Glutamatergic neuron (in vitro differentiated cells): ENCODE measurements around the gene EIF5A2. TPM values are rescaled to one million over a fixed set of nuclear protein-coding genes. Genes with fewer than 3 reads are reported as not detected.
"Not testable (repeated sequence)": the region's sequence is repeated elsewhere in the genome, so short reads cannot be mapped to it uniquely, and the experiment has no call there.

Source experiments
- DNase-seq: peaks from one replicate; pipeline ENCODE4 v3.0.0; 2022
- H3K27ac Mint-ChIP-seq: one replicate; pipeline ENCODE4 v1.8.0; 2020; ENCODE audit warnings: mild to moderate bottlenecking, mixed read lengths, inconsistent platforms; ENCODE audit not compliant: unreplicated experiment
- H3K27me3 Mint-ChIP-seq: one replicate; pipeline ENCODE4 v1.8.0; 2020; ENCODE audit warnings: mild to moderate bottlenecking, moderate library complexity, mixed read lengths, inconsistent platforms; ENCODE audit not compliant: unreplicated experiment
- H3K36me3 Mint-ChIP-seq: one replicate; pipeline ENCODE4 v1.8.0; 2020; ENCODE audit warnings: mild to moderate bottlenecking, mixed read lengths, inconsistent platforms; ENCODE audit not compliant: unreplicated experiment
- H3K4me1 Mint-ChIP-seq: one replicate; pipeline ENCODE4 v1.8.0; 2020; ENCODE audit warnings: mild to moderate bottlenecking, low read depth, mixed read lengths, inconsistent platforms; ENCODE audit not compliant: unreplicated experiment
- H3K4me3 Mint-ChIP-seq: one replicate; pipeline ENCODE4 v1.8.0; 2020; ENCODE audit warnings: mild to moderate bottlenecking, mixed read lengths, inconsistent platforms; ENCODE audit not compliant: unreplicated experiment
- H3K9me3 Mint-ChIP-seq: one replicate; pipeline ENCODE4 v1.8.0; 2020; ENCODE audit warnings: mild to moderate bottlenecking, moderate library complexity, mixed read lengths, inconsistent platforms; ENCODE audit not compliant: unreplicated experiment
- total RNA-seq: library from RNA; stranded (reverse); fragmentation: NEBNext Ultra II Directional; extraction: Animal tissue kit (Norgen Biotek cat#: 25700); gene quantifications from one replicate; pipeline ENCODE4 v1.2.1, GENCODE V29; 2021; ENCODE audit not compliant: unreplicated experiment
- TF ChIP-seq, protein P1 (sequence below): fragments of 200-600 bp; sonication (generic); IDR thresholded peaks from one replicate; pipeline ENCODE4 v1.5.0; 2021; ENCODE audit not compliant: partially characterized antibody, unreplicated experiment

The EIF5A2 gene
- total RNA-seq, 1 donor from 2014 or later, result 10.2 TPM

DNA sequence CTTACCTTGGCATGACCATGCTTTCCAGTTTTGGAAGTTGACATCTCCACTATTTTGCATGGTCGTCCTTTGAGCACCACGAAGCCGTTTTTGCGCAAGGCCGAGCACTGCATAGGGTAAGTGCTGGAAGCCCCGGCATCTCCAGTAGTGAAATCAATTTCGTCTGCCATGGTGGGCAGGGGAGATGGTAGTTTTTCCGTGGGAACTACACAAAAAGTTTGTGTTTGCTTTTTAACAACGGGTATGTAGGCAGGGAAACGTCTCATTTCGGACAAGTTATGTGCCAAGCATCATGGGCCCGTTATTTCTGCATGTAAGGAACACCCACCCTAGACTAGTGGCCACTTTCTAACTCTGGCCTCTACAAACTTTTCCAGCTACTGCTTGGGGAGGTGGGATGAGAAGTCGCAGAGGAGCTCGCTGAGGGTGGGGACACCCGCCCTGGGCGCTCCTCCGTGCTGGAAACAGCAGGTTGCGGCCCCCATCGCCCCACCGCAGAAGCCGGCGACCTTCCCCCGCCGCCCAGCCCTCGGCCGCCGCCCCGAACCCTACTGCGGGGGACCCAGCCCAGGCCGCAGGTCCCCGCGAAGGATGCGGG, 701 bp downstream of the EIF5A2 start:
- TF ChIP-seq, protein P1, sequence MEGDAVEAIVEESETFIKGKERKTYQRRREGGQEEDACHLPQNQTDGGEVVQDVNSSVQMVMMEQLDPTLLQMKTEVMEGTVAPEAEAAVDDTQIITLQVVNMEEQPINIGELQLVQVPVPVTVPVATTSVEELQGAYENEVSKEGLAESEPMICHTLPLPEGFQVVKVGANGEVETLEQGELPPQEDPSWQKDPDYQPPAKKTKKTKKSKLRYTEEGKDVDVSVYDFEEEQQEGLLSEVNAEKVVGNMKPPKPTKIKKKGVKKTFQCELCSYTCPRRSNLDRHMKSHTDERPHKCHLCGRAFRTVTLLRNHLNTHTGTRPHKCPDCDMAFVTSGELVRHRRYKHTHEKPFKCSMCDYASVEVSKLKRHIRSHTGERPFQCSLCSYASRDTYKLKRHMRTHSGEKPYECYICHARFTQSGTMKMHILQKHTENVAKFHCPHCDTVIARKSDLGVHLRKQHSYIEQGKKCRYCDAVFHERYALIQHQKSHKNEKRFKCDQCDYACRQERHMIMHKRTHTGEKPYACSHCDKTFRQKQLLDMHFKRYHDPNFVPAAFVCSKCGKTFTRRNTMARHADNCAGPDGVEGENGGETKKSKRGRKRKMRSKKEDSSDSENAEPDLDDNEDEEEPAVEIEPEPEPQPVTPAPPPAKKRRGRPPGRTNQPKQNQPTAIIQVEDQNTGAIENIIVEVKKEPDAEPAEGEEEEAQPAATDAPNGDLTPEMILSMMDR, result no peak
- Mint-ChIP-seq H3K36me3 (peaks cover 8% of the 10 kb centered on the region), H3K9me3 (peaks cover 10% of the 10 kb centered on the region), H3K27me3 (peaks cover 3% of the 10 kb centered on the region), H3K4me1 (no peaks in the 10 kb centered on the region), H3K4me3 (peak overlapping the region; percentile 97), H3K27ac (peak overlapping the region; percentile 28)
- DNase-seq, result peak; percentile 14

DNA sequence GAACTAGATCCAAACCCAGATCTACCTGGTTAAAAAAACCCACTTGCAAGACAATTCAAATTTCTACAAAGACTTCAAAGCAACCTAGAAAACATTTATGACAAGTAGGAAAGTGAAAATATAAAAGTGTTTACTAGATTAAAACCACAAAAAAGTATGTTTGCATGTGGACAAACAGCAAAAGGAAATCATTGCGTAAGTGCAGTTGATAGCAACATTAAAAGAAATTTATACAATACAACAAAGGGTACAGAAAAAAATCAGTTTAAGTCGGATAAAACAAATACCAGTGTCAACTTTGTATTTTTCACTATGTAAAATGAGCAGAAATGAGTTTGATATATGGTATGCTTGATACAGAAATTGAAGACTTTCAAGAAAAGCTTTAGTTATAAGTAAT, 2.6 kb downstream of the EIF5A2 start:
- TF ChIP-seq, protein P1, result no peak
- H3K27me3 Mint-ChIP-seq, result peaks cover 3% of the 10 kb centered on the region

DNA sequence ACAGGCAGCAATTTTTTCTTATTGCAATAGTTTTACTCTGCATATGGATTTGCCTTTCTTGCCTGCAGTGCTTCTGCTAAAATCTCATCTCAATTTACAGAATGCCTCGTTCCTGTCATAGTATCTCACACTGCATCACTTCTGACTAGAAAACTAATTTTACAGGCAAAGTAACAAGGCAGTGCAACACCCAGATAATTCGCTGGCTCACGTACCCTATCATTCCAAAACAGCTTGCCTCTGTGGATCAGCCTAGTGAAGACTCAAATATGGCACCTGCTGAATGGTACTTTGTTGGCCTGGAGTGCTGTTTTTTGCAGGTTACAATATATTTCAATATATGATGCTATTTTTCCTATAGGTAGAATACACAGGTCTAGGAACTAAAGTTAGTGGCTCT, 5.3 kb downstream of the EIF5A2 start:
- no peak overlapping the region for H3K27ac Mint-ChIP-seq
- H3K4me3 Mint-ChIP-seq, result no peak overlapping the region
- no peaks in the 10 kb centered on the region for H3K36me3 Mint-ChIP-seq
- H3K27me3 Mint-ChIP-seq, result no peaks in the 10 kb centered on the region
- peaks cover 2% of the 10 kb centered on the region for H3K9me3 Mint-ChIP-seq
- H3K4me1 Mint-ChIP-seq, result no peaks in the 10 kb centered on the region
- no peak for DNase-seq
- TF ChIP-seq, protein P1, result no peak

More for the DNA sequence above, 2.6 kb downstream of the EIF5A2 start:
- DNase-seq, result no peak
- no peak overlapping the region for H3K27ac Mint-ChIP-seq
- no peak overlapping the region for H3K4me3 Mint-ChIP-seq
- peaks cover 10% of the 10 kb centered on the region for H3K9me3 Mint-ChIP-seq
- peaks cover 4% of the 10 kb centered on the region for H3K36me3 Mint-ChIP-seq
- no peaks in the 10 kb centered on the region for H3K4me1 Mint-ChIP-seq

DNA sequence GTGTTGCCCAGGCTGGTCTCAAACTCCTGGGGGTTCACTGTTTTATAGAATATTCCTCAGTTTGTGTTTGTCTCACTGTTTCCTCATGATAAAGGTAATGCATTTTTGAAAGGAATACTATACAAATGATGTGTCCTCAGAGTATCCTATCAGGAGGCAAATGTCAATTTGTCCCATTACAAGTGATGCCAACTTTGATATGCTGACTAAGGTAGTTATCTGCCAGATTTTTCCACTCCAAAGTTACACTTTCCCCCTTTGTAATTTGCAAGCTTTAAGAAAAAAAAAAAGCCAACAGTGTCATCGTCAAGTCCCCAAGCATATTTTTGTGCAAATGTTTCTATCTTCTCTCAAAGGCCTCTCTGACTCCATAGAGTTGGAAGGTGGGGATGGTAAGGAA, 9.0 kb downstream of the EIF5A2 start:
- H3K27ac Mint-ChIP-seq, result no peak overlapping the region
- no peaks in the 10 kb centered on the region for H3K4me1 Mint-ChIP-seq
- H3K9me3 Mint-ChIP-seq, result peaks cover 1% of the 10 kb centered on the region
- H3K4me3 Mint-ChIP-seq, result no peak overlapping the region
- H3K36me3 Mint-ChIP-seq, result peaks cover 11% of the 10 kb centered on the region
- TF ChIP-seq, protein P1, result no peak
- no peaks in the 10 kb centered on the region for H3K27me3 Mint-ChIP-seq
- DNase-seq, result no peak

DNA sequence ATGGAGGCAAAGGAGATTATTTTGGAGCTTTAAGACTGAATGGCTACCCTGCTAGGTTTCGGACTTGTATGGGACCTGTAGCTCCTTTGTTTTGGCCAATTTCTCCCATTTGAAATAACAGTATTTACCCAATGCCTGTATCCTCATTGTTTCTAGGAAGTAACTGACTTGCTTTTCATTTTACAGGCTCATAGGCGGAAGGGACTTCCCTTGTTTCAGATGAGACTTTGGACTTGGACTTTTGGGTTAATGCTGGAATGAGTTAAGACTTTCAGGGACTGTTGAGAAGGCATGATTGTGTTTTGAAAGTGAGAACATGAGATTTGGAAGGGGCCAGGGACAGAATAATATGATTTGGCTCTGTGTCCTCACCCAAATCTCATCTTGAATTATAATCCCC, 10.5 kb downstream of the EIF5A2 start:
- Mint-ChIP-seq H3K27me3 (no peaks in the 10 kb centered on the region), H3K27ac (no peak overlapping the region), H3K4me1 (no peaks in the 10 kb centered on the region), H3K9me3 (peaks cover 1% of the 10 kb centered on the region), H3K4me3 (no peak overlapping the region), H3K36me3 (peaks cover 11% of the 10 kb centered on the region)
- TF ChIP-seq, protein P1, result no peak
- DNase-seq, result no peak

DNA sequence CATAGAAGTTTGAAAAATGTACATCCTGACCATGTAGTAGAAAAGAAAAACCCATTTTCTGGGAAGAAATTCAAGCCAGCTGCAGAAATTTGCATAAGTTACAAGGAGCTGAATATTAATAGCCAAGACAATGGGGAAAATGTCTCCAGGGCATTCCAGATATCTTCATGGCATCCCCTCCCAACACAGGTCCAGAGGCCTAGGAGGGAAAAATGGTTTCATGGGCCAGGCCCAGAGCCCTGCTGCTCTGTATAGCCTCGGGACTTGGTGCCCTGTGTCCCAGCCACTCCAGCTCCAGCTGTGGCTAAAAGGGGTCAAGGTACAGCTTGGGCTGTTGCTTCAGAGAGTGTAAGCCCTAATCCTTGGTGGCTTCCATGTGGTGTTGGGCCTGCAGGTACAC, 11.2 kb downstream of the EIF5A2 start:
- peaks cover 11% of the 10 kb centered on the region for H3K36me3 Mint-ChIP-seq
- not testable (repeated sequence) for H3K4me1 Mint-ChIP-seq, H3K4me3 Mint-ChIP-seq, H3K27ac Mint-ChIP-seq, DNase-seq, H3K9me3 Mint-ChIP-seq, H3K27me3 Mint-ChIP-seq
